B cell (primary cell): ENCODE measurements around the gene ADAMTS17.

Experiments used
- EZH2 ChIP-seq: IDR thresholded peaks from 2 replicates; pipeline ENCODE4 v1.6.1; 2012; ENCODE audit warnings: borderline replicate concordance, low read depth, mild to moderate bottlenecking, moderate library complexity, low read length; ENCODE audit not compliant: insufficient read depth, poor library complexity, severe bottlenecking
- TF ChIP-seq, protein P1 (sequence below): fragments of 200-600 bp; IDR thresholded peaks from one replicate; pipeline ENCODE4 v1.8.0; 2022; ENCODE audit warnings: antibody characterized with exemption, mild to moderate bottlenecking

DNA sequence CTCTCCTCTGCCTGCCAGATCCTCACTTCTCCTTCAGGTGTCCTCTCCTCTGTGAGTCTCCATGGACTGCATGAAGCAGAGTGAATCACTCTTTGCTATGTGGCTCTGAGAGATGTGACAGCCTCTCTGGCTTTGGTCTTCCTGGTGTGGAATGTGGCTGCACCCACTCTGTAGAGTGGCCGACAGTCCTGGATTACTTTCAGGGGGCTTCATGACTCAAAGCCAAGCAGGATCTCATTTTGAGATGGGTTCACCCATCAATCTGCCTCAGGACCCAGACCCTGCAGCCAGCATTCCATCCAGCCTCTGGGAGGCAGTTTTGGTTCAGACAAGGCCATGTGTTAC is 386.6 kb downstream of the ADAMTS17 start:
- TF ChIP-seq, protein P1, sequence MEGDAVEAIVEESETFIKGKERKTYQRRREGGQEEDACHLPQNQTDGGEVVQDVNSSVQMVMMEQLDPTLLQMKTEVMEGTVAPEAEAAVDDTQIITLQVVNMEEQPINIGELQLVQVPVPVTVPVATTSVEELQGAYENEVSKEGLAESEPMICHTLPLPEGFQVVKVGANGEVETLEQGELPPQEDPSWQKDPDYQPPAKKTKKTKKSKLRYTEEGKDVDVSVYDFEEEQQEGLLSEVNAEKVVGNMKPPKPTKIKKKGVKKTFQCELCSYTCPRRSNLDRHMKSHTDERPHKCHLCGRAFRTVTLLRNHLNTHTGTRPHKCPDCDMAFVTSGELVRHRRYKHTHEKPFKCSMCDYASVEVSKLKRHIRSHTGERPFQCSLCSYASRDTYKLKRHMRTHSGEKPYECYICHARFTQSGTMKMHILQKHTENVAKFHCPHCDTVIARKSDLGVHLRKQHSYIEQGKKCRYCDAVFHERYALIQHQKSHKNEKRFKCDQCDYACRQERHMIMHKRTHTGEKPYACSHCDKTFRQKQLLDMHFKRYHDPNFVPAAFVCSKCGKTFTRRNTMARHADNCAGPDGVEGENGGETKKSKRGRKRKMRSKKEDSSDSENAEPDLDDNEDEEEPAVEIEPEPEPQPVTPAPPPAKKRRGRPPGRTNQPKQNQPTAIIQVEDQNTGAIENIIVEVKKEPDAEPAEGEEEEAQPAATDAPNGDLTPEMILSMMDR: no peak
- no peak for TF ChIP-seq EZH2
